Erythroblast (primary cell): Measurements from ENCODE around the gene ANKRD60.

Experiments used
- GATA1 ChIP-seq: IDR thresholded peaks from 2 replicates; pipeline ENCODE4 v1.6.1; 2011; ENCODE audit warnings: low read depth, mild to moderate bottlenecking, control low read depth, low read length, moderate library complexity
- POLR2A ChIP-seq: IDR thresholded peaks from 2 replicates; pipeline ENCODE4 v1.6.1; 2011; ENCODE audit warnings: mild to moderate bottlenecking, low read length

DNA sequence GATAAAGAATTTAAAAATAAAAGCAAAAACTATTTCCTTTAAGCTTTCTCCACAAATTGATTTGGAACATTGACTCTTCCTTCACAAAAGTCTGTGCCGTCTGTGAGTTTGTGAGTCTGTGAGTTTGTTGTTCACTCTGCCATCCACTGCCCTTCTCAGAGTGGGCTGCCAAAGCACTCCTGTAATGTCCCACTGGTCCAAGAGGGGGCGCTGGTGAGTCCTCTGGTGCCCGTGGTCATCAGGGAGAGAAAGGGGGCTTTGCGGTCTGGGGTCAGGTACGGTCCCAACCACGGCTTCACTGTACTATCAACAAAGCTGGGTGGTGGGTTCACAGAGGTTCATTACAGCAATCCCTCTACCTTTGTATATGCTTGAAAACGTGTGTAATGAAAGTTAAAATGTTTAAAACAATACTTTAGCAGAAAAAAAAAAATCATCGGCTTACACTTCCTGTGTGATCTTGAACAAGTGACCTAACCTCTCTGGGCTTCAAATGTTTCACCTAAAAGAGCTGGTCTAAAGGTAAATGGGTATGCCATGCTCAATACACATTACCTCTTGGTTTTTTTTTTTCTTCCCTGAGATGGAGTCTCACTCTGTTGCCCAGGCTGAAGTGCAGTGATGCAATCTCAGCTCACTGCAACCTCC is 5.6 kb upstream of the ANKRD60 start:
- TF ChIP-seq POLR2A (no peak), GATA1 (no peak)
